Left forelimb (tissue), 1 donor: ENCODE data around the gene CENPT.
"Not testable (repeated sequence)": the region's sequence is repeated elsewhere in the genome, so short reads cannot be mapped to it uniquely, and the experiment has no call there.

Source experiments
- DNase-seq: peaks from one replicate; pipeline ENCODE4 v3.0.0-alpha.2; 2018; ENCODE audit warnings: low spot score

Gene CENPT

DNA sequence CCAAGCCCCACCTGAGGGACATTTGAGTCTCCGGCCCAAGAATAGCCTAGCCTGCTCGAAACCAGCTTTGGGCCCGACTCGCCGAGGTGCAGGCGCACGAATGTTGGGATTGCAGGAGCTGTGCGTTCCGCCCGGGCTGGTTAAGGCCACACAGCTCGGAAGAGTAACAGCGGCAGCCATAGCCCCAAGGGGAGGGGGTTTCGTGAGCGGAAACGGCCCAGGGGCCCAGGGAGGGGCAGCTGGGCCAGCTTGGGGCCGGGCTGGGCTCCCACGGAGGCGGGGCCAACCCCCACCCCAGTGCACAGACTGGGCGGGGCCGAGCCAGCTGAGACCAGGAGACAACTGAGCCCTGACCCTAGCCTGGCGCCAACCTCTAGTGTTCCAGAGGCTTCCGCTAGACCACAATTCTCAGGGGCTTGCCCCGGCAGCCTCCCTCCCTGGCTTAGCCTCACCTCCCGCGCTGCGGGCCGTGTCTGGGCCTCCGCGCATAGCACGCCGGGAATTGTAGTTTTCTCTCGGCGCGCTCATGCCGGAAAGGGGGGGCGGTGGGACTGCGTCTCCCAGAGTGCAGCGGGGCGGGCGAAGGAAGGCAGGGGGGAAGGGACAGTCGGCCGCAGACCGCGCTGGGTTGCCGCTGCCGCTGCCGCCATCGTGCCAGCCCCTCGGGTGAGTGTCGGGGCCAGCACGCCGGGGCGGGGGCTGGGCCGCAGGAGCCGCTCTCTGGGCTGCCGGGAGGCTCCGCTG is 1.0 kb downstream of the CENPT start, which contains the start of gene NUTF2:
Gene NUTF2 (plus strand): TSS at position 614 of the 744 bp plus-strand sequence. CDS start 18,198 bp downstream, outside the sequence.
- DNase-seq, result peak; percentile 99

GRCh38 chr16:67846063-67846319 is 1.5 kb downstream of the CENPT start:
- DNase-seq, result no peak

DNA sequence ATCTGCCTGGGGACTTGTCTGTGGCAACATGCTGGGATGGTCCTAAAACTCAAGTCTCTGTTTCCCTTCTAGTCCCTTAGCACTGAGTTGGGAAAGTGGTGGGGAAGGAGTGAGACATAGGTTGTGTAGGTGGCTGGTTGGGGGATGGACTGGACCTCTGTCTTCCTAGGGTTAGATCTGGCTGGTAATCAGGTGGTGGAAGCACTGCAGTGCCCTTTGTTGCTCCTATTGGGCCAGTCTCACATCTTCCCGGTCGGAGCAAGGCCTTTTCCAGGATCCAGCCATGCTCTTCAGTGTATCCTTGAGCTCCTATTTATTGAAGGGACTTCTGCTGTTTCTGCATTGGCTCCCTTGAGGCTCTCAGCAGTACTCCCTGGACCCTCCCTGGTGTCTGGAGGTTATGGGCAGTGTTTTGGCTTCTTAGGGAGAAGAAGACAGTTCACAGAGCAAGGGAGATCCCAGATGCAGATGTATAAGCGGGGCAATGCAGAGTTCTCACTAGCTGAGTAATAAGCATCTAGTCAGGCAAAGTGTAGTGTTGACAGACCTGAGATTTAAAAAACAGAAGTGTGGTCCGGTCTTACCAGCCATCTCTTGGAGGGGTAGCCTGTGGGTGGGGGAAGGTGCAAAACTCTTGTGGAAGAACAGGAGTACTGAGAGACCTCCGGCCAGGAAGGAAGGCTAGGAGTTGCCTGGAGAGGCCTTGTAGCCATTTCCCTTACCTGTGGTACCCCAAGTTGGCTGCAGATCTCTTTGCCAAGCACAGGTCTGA is 2.0 kb downstream of the CENPT start:
- no peak for DNase-seq

GRCh38 chr16:67844497-67844896 is 3.0 kb downstream of the CENPT start:
- DNase-seq, result no peak

DNA sequence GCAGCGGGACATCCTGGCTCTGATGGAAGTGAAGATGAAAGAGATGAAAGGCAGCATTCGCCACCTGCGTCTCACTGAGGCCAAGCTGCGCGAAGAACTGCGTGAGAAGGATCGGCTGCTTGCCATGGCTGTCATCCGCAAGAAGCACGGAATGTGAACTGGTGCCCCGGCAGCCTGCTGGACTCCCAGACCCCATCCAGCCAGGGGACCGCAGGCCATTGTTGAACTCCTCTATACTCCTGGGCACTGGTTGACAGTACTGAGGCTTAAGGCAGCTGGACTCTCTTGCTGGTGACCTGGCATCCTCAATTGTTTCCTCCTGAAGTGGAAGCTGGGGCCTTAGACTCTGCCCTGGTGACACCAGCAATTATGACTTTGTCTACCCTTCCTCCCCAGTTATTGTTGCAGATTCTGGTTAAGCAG is 4.1 kb downstream of the CENPT start:
- DNase-seq, result no peak

DNA sequence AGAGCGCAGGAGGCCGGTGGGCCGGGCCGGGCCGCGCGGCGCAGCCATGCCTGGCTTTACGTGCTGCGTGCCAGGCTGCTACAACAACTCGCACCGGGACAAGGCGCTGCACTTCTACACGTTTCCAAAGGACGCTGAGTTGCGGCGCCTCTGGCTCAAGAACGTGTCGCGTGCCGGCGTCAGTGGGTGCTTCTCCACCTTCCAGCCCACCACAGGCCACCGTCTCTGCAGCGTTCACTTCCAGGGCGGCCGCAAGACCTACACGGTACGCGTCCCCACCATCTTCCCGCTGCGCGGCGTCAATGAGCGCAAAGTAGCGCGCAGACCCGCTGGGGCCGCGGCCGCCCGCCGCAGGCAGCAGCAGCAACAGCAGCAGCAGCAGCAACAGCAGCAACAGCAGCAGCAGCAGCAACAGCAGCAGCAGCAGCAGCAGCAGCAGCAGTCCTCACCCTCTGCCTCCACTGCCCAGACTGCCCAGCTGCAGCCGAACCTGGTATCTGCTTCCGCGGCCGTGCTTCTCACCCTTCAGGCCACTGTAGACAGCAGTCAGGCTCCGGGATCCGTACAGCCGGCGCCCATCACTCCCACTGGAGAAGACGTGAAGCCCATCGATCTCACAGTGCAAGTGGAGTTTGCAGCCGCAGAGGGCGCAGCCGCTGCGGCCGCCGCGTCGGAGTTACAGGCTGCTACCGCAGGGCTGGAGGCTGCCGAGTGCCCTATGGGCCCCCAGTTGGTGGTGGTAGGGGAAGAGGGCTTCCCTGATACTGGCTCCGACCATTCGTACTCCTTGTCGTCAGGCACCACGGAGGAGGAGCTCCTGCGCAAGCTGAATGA is 4.8 kb downstream of the CENPT start:
- DNase-seq, result peak; percentile 77

GRCh38 chr16:67841816-67842508 is 5.5 kb downstream of the CENPT start, which contains the start of gene THAP11:
Gene THAP11 (plus strand): TSS chr16:67842320. CDS start chr16:67842555, 235 bp downstream.
- DNase-seq, result peak; percentile 97

- no peak for DNase-seq
These were observed 6.2 kb downstream of the CENPT start for GRCh38 chr16:67841198-67841815.

- no peak for DNase-seq
These were observed 9.7 kb downstream of the CENPT start for GRCh38 chr16:67837811-67838210.

DNA sequence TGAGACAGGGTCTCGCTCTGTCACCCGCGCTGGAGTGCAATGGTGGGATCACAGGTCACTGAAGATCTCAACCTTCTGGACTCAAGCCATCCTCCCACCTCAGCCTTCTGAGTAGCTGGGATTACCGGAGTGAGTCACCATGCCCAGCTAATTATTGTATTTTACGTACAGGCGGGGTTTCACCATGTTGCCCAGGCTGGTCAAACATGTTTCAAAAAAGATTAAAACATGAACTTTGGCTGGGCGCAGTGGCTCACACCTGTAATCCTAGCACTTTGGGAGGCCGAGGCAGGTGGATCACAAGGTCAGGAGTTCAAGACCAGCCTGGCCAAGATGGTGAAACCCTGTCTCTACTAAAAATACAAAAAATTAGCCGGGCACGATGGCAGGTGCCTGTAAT is 10.3 kb downstream of the CENPT start:
- DNase-seq, result not testable (repeated sequence)

- no peak for DNase-seq
These were observed 13.3 kb downstream of the CENPT start for GRCh38 chr16:67834242-67834614.

- peak; percentile 97 for DNase-seq
These were observed 13.9 kb downstream of the CENPT start for GRCh38 chr16:67833415-67834241.

GRCh38 chr16:67833030-67833414 is 14.5 kb downstream of the CENPT start:
- DNase-seq, result no peak

DNA sequence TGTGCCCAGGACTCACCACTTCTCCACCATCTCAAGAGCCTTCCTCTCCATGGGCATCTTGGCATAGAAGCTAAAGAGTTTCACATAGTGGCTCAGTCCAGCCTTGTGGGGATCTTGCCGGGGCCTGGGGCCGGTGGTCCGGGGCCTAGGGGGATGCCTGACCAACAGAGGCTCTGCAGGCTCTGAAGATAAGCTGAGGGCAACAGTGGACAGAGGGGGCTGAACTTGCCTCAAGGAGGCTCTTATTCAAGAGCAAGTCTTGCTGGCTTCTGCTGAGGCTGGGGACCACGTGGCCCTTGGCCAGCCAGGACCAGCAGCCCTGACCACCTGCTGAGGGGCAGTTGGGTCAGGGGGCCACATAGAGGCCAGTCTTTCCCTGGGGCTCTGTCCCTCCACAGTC is 18.8 kb downstream of the CENPT start:
- no peak for DNase-seq

DNA sequence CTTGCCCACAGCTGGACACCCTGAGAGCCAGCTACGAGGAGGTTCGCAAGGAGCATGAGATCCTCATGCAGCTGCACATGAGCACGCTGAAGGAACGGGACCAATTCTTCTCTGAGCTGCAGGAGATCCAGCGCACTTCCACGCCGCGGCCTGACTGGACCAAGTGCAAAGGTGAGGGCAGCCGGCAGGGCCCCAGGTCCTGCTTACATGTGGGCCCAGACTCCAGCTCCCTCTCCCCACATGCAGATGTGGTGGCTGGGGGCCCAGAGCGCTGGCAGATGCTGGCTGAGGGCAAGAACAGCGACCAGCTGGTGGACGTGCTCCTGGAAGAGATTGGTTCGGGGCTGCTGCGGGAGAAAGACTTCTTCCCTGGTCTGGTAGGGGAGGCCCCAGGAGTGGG is 21.6 kb downstream of the CENPT start:
- DNase-seq, result no peak

DNA sequence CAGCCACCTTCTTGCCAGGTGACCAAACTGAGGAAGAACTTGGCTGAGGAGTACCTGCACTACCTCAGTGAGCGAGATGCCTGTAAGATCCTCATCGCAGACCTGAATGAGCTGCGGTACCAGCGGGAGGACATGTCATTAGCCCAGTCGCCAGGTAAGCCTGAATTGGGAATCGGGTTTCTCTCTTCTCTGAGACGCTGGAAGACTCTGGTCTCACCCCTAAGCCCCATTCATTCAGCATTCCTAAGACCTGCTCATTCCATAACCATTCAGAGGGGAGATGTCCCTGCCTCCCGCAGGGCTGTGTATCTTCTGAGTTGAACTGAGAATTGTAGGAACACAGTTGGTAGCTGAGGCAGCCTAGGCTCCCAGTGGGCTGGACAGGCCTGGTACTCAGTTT is 22.4 kb downstream of the CENPT start:
- no peak for DNase-seq

GRCh38 chr16:67822511-67822910 is 25.0 kb downstream of the CENPT start:
- DNase-seq, result no peak

DNA sequence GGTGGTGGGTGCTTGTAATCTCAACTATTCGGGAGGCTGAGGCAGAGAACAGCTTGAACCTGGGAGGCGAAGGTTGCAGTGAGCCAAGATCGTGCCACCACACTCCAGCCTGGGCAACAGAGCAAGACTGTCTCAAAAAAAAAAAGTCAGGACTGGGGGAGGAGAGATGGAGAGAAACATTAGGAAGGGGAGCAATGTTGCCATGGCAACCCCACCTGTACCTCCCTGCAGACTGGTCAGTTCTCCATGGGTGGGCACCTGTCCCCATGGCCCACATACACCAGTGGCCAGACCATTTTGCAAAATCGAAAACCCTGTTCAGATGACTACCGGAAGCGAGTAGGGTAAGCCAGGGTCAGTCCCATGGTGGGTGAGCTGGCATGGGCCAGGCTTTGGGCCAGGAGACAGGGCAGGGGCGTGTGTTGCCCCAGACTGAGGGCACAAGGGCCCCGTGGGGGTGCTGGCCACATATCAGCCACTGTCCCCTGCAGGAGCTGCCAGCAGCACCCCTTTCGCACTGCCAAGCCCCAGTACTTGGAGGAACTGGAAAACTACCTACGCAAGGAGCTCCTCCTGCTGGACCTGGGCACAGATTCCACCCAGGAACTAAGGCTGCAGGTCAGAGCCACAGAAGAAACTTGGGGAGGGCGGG is 26.8 kb downstream of the CENPT start:
- DNase-seq, result no peak

GRCh38 chr16:67814567-67814966 is 32.9 kb downstream of the CENPT start:
- DNase-seq, result no peak

GRCh38 chr16:67811899-67812298 is 35.6 kb downstream of the CENPT start:
- DNase-seq, result no peak
